ENCODE results near the gene ANKRD13C. TPM values are rescaled to one million over a fixed set of nuclear protein-coding genes. Genes with fewer than 3 reads are reported as not detected.
"Not testable (repeated sequence)": the region's sequence is repeated elsewhere in the genome, so short reads cannot be mapped to it uniquely, and the experiment has no call there.

Gene ANKRD13C, protein sequence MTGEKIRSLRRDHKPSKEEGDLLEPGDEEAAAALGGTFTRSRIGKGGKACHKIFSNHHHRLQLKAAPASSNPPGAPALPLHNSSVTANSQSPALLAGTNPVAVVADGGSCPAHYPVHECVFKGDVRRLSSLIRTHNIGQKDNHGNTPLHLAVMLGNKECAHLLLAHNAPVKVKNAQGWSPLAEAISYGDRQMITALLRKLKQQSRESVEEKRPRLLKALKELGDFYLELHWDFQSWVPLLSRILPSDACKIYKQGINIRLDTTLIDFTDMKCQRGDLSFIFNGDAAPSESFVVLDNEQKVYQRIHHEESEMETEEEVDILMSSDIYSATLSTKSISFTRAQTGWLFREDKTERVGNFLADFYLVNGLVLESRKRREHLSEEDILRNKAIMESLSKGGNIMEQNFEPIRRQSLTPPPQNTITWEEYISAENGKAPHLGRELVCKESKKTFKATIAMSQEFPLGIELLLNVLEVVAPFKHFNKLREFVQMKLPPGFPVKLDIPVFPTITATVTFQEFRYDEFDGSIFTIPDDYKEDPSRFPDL
- 26.3 and 26.6 TPM in 2 replicates for total RNA-seq

DNA sequence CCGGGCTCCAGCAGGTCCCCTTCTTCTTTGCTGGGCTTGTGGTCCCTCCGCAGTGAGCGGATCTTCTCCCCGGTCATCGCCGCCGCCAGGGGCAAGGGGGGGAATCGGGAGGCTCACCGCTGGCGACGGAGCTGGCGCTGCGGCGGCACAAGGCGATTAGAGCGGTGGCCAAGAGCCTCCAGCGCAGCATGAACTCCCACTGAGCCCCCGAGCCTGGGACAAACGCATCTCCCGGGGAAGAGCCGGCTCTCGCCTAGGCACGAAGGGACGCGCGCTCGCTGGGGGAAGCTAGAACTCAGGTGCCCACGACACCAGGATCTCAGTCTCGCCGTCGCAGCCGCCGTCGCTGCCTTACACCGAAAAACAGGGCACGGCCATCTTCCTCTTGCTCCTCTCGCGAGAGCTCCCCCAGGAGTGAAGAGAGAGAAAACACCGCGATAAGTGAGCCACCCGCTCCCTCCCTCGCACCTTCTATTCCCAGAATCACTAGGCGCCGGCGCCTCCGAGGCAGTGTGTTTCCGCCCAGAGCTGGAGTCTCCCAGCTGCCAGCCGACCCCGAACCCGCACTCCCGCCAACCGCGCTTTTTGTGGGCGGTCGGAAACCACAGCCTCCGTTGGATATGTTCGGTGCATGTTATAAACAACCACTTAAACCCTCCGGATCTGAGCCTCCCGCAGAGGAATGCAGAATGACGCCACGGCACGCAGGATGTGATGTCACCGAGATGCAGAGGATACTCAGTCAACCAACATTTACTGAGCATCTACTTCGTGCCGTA is at the start of gene ANKRD13C:
Gene ANKRD13C, minus strand, starts transcription at position 391 of the 779 bp plus-strand sequence. Its CDS starts 314 bp downstream, at position 77.
- intact Hi-C loops (cut with micrococcal nuclease), result loop anchor here (1.0 kb wide), 4 partner anchors 57 to 727 kb away; partner anchors contain the start of genes CTH, LRRC40, SRSF11 and ZRANB2

DNA sequence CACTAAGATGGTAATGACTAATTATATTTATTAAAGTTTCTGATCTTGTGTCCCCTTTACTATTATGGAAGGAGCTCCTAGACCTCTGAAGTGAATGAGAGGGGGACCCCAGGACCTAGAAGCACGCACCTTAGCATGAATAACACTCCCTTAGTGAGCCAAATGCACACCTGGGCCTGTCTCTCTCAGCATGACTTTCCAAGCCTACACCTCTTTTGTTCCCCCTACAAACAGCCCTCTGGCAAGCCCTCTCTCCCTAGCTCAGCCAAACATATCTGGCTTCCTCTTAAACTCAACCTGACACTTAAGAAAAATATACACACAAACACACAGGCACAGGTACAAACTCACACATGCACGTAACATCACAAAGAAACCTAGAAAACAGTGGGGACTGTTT is 49.2 kb upstream of the ANKRD13C start:
- intact Hi-C loops (cut with micrococcal nuclease), result no loop called here

DNA sequence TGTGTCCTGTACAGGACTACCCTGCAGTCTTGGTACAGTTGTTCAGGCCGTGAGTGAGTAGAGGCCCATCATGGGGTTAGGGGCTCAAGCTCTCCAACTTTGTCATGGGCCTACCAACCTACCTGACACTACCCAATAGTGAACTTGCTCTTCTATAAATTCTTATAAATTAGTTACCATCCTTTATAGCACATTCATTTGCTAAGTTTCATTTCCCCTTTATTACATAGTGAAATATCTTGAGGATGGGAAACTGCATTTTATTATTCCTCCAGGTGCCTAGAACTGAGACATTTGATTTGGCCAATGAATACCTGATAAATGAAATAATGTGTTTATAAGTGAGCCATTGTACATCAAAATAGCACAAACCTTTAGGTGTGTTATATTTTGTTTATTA is 47.5 kb upstream of the ANKRD13C start:
- intact Hi-C loops (cut with micrococcal nuclease), result no loop called here

DNA sequence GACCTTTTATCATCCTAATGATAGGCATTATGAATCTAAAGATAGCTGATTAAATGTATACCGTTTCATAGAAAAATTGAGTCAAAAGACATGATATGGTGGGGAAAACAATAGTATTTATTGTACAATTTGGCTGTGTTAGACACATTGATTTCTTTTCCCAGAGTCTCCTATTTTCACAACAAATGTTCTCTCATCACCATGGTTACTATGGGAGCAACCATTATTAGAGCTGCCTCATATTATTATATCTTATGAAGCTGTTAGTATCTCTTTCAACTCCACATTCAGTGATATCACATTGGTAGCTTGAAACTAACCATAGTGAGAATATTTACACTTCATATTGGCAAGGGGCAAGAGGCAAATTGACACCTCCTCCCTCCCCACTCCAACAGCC is 45.8 kb upstream of the ANKRD13C start:
- intact Hi-C loops (cut with micrococcal nuclease), result no loop called here

DNA sequence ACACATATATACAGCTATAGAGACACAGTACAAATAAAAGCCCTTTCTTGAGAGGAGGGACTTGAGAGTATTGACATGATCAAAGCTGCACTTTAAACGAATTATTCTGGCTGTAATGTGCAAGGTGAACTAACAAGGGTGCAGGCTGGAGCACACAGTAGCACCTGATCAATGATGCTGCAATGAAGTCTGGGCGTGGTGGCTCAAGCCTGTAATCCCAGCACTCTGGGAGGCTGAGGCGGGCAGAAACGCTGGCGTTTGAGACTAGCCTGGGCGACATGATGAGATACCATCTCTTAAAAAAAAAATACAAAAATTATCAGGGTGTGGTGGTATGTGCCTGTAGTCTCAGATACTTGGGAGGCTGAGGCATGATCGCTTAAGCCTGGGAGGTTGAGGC is 42.5 kb upstream of the ANKRD13C start:
- intact Hi-C loops (cut with micrococcal nuclease), result no loop called here

DNA sequence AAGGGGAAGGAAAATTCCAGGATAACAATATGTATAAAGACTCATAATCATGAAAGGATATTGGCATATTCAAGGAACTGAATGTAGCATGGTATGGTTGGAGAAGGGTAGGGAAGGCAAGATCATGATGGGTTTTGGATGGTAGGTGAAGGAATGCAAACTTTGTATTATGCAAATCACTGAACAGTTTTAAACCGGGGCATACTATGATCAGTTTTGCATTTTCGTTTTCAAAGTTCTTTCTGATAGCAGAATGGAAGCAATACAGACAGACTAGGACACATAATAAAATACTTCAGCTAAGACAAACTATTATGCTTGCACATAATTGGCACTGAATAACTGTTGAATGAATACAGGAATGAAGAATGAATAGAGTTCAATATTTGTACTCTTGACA is 42.1 kb upstream of the ANKRD13C start:
- intact Hi-C loops (cut with micrococcal nuclease), result no loop called here

DNA sequence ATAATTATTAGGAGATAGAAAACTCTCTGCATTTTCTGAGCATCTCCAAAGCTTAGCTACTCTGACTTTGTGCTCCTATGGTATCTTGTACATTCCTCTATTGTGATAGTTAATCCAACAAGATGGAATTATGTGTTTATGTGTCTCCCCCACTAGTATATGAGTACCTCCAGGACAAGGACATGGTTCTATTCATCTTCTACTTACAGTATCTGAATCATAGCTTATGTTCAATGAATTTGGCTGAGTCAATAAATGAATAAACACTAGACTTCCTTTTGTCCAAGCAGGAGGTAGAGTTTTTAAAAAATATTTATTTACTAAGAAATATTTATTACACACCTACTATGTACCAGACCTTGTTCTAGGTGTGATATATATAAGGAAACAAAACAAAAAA is 38.1 kb upstream of the ANKRD13C start:
- intact Hi-C loops (cut with micrococcal nuclease), result no loop called here

DNA sequence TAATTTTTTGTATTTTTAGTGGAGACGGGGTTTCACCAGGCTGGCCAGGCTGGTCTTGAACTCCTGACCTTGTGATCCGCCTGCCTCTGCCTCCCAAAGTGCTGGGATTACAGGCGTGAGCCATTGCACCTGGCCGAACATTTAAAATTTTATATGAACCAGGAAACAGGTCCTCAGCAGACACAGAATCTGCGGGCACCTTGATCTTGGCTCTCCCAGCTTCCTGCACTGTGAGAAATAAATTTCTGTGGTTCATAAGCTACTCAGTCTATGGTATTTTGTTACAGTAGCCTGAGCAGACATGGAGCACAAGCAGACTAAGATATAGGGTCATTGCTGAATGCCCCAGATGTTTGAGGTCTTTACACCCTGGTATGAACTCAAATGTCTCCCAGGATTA is 33.0 kb upstream of the ANKRD13C start:
- intact Hi-C loops (cut with micrococcal nuclease), result no loop called here

DNA sequence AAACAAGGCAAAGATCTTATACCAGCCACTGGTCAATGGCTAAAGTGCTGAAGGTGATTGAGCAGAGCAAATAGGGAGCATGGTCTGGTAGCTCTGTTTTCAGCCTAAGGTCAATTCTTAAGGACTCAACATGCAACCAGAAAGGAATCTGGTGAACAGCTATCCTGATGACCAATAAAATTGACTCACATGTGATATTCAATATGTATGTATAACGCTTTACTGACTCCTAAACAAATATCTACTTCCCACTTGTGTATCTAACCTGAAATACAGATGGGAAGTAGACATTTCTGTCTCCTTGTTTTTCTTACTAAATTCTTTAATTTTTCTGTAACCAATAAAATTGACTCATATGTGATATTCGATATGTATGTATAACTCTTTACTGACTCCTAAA is 31.6 kb upstream of the ANKRD13C start:
- intact Hi-C loops (cut with micrococcal nuclease), result no loop called here

DNA sequence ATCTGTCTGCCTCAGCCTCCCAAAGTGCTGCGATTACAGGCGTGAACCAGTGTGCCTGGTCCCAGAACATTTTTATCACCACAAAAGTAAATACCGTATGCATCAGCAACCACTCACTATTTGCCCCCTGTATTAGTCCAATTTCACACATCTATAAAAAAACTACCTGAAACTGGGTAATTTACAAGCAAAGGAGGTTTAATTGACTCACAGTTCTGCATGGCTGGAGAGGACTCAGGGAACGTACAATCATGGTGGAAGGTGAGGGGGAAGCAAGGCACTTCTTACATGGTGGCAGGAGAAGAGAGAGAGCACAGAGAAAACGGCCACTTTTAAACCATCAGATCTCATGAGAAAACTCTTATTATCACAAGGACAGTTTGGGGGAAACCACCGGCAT is 31.0 kb upstream of the ANKRD13C start:
- intact Hi-C loops (cut with micrococcal nuclease), result no loop called here

DNA sequence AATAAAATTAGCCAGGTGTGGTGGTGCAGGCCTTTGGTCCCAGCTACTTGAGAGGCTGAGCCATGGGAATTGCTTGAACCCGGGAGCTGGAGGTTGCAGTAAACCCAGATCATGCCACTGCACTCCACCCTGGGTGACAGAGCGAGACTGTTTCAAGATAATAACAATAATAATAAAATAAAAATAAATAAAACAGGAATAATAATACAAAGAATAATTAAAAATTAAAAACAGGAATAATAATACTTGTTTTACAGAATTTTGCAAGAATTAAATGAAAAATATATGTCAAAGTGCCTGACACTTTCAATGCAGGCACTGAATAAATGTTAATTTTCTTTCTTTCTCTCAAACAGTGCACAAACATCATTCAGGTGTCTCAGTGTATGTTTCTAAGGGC is 30.0 kb upstream of the ANKRD13C start:
- intact Hi-C loops (cut with micrococcal nuclease), result no loop called here

DNA sequence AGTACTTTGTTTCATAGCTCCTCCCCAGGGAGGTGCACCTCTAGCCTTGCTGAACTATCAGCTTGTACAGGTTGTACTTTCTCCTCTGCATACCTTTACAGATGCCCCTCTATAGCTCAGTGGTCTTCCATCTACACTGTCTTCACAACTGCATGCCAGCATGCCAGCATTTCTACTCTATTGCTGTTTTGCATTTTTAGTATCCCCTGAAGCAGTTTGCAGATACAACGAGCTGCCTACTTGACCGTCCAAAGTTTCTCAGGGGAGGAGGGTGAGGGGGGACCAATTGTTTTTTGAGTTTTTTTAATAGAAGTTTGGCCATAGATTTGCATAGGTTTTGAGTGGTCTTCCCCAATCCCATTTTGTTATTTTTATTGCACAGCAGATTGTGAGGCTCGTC is 29.0 kb upstream of the ANKRD13C start:
- intact Hi-C loops (cut with micrococcal nuclease), result no loop called here

DNA sequence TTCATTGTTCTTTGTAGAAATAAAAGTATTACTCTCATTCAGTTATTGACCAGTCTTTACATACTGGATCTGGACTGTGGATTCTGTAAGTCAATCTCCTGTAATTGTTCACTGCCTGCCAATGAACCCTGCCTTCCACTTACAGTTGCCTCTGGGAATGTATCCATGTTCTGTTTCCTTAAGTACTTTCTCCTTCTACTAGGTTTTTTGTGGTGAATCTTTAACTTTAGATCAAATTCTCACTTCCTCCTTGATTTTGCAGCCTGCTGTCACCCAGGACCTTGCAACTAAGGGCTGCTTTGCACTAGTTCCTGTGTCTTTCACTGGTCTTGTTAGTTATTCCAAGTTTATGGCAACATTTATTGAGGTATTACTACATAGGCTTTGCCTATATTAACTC is 28.2 kb upstream of the ANKRD13C start:
- intact Hi-C loops (cut with micrococcal nuclease), result no loop called here

DNA sequence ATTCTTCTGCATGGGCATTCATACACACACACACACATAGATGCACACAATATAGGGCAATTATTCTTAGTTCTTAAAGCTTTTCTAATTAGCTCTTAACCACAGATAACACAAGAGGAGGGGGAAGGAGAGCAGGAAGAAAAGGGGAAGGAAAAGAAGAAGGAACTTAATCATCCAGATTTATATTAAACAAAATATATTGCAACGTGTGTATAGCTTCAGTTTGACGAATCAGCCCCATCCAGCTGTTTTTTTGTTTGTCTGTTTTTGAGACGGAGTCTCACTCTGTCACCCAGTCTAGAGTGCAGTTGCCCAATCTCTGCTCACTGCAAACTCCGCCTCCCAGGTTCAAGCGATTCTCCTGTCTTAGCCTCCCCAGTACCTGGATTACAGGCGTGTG is 21.7 kb upstream of the ANKRD13C start:
- intact Hi-C loops (cut with micrococcal nuclease), result no loop called here

DNA sequence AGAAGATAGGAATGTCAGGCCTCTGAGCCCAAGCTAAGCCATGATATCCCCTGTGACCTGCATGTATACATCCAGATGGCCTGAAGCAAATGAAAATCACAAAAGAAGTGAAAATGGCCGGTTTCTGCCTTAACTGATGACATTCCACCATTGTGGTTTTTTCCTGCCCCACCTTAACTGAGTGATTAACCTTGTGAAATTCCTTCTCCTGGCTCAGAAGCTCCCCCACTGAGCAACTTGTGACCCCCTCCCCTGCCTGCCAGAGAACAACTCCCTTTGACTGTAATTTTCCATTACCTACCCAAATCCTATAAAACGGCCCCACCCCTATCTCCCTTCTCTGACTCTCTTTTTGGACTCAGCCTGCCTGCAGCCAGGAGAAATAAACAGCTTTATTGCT is 19.1 kb upstream of the ANKRD13C start:
- intact Hi-C loops (cut with micrococcal nuclease), result not testable (repeated sequence)

DNA sequence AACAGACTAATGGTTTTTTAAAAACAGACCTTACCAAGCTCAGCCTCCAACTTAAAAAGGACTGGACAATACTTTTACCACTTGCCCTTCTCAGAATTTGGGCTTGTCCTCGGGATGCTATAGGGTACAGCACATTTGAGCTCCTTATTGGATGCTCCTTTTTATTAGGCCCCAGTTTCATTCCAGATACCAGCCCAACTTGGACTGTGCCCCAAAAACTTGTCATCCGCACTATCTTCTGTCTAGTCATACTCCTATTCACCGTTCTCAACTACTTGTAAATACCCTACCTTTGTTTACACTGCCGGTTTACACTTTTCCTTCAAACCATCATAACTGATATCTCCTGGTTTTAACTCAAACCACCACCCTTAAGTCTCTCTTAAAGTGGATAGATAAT is 17.9 kb upstream of the ANKRD13C start:
- intact Hi-C loops (cut with micrococcal nuclease), result no loop called here

DNA sequence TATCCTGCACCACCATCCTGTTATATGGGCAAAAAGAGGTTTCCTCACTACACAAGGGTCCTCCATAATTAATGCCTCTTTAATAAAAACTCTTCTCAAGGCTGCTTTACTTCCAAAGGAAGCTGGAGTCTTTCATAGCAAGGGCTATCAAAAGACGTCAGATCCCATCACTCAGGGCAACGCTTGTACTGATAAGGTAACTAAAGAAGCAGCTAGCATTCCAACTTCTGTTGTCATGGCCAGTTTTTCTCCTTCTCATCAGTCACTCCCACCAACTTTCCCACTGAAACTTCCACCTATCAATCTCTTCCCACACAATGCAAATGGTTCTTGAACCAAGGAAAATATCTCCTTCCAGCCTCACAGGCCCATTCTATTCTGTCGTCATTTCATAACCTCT is 17.1 kb upstream of the ANKRD13C start:
- intact Hi-C loops (cut with micrococcal nuclease), result not testable (repeated sequence)

DNA sequence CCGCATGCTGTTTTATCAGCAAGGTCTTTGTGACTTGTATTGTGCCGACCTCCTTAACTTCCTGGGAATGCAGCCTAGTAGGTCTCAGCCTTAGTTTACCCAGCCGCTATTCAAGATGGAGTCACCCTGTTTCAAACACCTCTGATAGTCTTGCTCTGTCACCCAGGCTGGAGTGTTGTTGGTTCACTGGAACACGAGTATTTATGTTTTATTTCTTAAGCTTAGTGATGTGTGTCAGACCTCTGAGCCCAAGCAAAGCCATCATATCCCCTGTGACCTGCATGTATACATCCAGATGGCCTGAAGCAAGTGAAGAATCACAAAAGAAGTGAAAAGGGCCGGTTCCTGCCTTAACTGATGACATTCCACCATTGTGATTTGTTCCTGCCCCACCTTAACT is 12.9 kb upstream of the ANKRD13C start:
- intact Hi-C loops (cut with micrococcal nuclease), result not testable (repeated sequence)

DNA sequence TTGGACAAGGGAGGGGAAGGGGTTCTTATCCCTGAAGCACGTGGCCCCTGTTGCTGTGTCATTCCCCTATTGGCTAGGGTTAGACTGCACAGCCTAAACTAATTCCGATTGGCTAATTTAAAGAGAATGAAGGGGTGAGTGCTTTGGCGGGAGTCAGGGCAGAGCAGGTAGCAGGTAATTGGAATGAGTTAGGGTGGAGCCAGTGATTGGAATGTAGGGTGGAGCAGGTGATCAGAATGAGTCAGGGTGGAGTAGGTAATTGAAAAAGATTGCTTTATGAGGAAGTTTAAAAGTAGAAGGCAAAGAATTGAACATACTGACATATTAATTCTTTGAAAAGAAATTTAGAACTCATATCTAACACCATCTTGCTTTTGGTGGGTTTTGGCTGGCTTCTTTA is 12.5 kb upstream of the ANKRD13C start:
- intact Hi-C loops (cut with micrococcal nuclease), result not testable (repeated sequence)

DNA sequence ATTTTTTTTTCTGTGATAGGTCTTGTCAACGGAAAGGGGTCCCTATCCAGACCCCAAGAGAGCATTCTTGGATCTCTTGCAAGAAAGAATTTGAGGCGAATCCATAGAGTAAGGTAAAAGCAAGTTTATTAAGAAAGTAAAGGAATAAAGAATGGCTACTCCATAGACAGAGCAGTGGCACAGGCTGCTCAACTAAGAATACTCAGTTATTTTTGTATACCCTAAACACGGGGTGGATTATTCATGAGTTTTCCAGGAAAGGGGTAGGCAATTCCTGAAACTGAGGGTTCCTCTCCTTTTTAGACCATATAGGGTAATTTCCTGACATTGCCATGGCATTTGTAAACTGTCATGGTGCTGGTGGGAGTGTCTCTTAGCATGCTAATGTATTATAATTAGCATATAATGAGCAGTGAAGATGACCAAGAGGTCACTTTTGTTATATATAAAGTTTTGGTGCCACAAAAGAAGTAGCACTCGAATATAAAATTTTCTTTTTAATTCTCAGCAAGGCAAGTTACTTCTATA is 12.0 kb upstream of the ANKRD13C start:
- intact Hi-C loops (cut with micrococcal nuclease), result not testable (repeated sequence)

DNA sequence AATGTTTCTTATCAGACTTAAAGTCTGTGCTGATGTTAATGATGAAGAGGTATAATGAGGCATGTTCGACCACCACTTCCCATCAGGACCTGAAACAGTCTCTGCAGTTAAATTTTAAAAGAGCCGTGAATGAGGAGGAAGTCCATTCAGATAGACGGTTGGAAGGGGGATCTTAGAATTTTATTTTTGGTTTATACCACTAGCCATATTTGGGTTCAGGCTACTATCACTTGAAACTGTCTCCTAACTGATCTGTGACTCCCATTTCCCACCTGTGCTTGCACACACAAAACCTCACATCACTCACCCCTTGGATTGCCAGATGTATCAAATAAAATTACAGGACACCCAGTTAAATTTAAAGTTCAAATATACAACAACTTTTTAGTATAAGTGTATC is 9.9 kb upstream of the ANKRD13C start:
- intact Hi-C loops (cut with micrococcal nuclease), result no loop called here
